Stimulated activated naive B cell treated with anti-CD40 and anti-IgM and Interleukin-4, amounts not matched to agents 10 μg/mL and 1 μg/mL and 100 μg/mL, for 72 hours (primary cell): ENCODE data around the gene MAD1L1.
"Not testable (repeated sequence)": the region's sequence is repeated elsewhere in the genome, so short reads cannot be mapped to it uniquely, and the experiment has no call there.

Source experiments
- ATAC-seq, 2 donors: fragments of 150-1000 bp; cut with Tn5 transposase; replicated peaks; 2 replicates each; pipeline ENCODE4 v1.10.0; 2021; ENCODE audit warnings: moderate library complexity in 1 of 2
- DNase-seq: peaks from one replicate; pipeline ENCODE4 v3.0.0; 2021
- H3K27ac Mint-ChIP-seq: one replicate; pipeline ENCODE4 v1.8.0; 2022; ENCODE audit warnings: mild to moderate bottlenecking, mixed read lengths
- H3K27me3 Mint-ChIP-seq, 2 donors: one replicate each; pipeline ENCODE4 v1.8.0; 2022; ENCODE audit warnings: mixed read lengths in 2 of 2
- H3K36me3 Mint-ChIP-seq, 2 donors: one replicate each; pipeline ENCODE4 v1.8.0; 2022; ENCODE audit warnings: mixed read lengths in 2 of 2, mild to moderate bottlenecking in 1 of 2
- H3K4me1 Mint-ChIP-seq, 2 donors: one replicate each; pipeline ENCODE4 v1.8.0; 2022; ENCODE audit warnings: mixed read lengths in 2 of 2, mild to moderate bottlenecking in 1 of 2
- H3K4me3 Mint-ChIP-seq, 2 donors: one replicate each; pipeline ENCODE4 v1.8.0; 2022; ENCODE audit warnings: mild to moderate bottlenecking in 2 of 2, mixed read lengths in 2 of 2, moderate library complexity in 1 of 2
- H3K9me3 Mint-ChIP-seq, 2 donors: one replicate each; pipeline ENCODE4 v1.8.0; 2022; ENCODE audit warnings: mixed read lengths in 2 of 2, mild to moderate bottlenecking in 1 of 2

MAD1L1 gene

DNA sequence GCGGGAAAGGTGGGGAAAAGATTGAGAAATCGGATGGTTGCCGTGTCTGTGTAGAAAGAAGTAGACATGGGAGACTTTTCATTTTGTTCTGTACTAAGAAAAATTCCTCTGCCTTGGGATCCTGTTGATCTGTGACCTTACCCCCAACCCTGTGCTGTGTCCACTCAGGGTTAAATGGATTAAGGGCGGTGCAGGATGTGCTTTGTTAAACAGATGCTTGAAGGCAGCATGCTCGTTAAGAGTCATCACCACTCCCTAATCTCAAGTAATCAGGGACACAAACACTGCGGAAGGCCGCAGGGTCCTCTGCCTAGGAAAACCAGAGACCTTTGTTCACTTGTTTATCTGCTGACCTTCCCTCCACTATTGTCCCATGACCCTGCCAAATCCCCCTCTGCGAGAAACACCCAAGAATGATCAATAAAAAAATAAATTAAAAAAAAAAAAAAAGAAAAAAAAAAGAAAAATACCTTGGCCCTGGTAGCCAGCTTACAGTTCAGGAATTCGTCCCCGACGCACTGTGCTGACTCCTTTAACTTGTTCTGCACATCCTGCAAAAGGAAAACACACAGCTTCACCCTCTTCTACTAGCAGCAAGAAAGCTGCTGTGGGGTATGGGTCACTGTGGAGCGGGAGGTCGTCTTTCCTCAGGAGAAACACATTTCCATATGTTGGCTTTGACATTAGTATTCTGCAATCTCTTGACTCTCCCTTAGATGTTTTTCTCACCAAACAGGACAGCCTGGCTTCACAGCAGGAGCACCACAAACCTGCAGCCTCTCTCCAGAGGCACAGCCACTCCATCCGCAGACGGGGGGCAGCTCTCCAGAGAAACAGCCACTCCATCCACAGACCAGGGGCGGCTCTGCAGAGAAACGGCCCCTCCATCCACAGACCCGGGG is 36.6 kb upstream of the MAD1L1 start:
- ATAC-seq, H3K27me3 Mint-ChIP-seq, H3K9me3 Mint-ChIP-seq, DNase-seq, H3K4me3 Mint-ChIP-seq: not testable (repeated sequence)
- H3K4me1 Mint-ChIP-seq: peaks cover 9 to 25% of the 10 kb centered on the region in 2 donors
- peaks cover 39 to 59% of the 10 kb centered on the region in 2 donors for H3K36me3 Mint-ChIP-seq
- H3K27ac Mint-ChIP-seq: peak overlapping the region; percentile 62

GRCh38 chr7:2266911-2267310 is 34.2 kb upstream of the MAD1L1 start:
- DNase-seq: no peak
- peaks cover 45 to 67% of the 10 kb centered on the region in 2 donors for H3K36me3 Mint-ChIP-seq
- H3K4me1 Mint-ChIP-seq: peaks cover 17 to 43% of the 10 kb centered on the region in 2 donors

GRCh38 chr7:2264158-2264557 is 31.4 kb upstream of the MAD1L1 start:
- ATAC-seq (no peak), DNase-seq (no peak)
- no peaks in the 10 kb centered on the region for H3K27me3 Mint-ChIP-seq
- peaks cover 56 to 71% of the 10 kb centered on the region in 2 donors for H3K36me3 Mint-ChIP-seq
- peaks cover 3 to 4% of the 10 kb centered on the region in 2 donors for H3K9me3 Mint-ChIP-seq
- peak overlapping the region; percentile 95 for H3K27ac Mint-ChIP-seq
- peak overlapping the region; percentile 53 to 59 for H3K4me3 Mint-ChIP-seq
- H3K4me1 Mint-ChIP-seq: peaks cover 29 to 62% of the 10 kb centered on the region in 2 donors

More at GRCh38 chr7:2266911-2267310, 34.2 kb upstream of the MAD1L1 start:
- H3K9me3 Mint-ChIP-seq: peaks cover 3 to 4% of the 10 kb centered on the region in 2 donors
- H3K27ac Mint-ChIP-seq: peak overlapping the region; percentile 65
- ATAC-seq: no peak
- no peaks in the 10 kb centered on the region for H3K27me3 Mint-ChIP-seq
- H3K4me3 Mint-ChIP-seq: no peak overlapping the region

DNA sequence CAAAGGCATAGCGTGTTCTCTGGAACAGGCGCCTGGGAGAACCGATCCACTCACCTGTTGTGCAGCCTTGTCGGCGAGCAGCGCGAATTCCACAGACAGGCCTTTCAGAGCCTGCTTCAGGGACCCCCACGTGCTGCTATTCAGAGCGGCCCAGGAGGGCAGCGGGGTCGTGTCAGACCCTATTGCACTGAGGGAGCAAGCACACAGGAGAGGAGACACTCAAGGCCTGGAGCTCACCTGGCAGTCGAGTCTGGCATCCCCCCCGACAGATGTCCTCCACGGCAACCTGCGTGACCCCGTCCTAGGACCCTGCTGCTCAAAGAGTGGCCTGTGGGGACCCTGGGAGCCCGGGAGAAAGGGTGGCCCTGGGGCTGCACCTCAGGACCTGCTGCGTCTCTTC is 30.4 kb upstream of the MAD1L1 start:
- Mint-ChIP-seq H3K36me3 (peaks cover 64 to 81% of the 10 kb centered on the region in 2 donors), H3K4me1 (peaks cover 33 to 71% of the 10 kb centered on the region in 2 donors)

GRCh38 chr7:2261611-2262010 is 28.9 kb upstream of the MAD1L1 start:
- DNase-seq (peak; percentile 87), ATAC-seq (peak; percentile 93)
- peaks cover 36 to 80% of the 10 kb centered on the region in 2 donors for H3K4me1 Mint-ChIP-seq
- H3K27ac Mint-ChIP-seq: peak overlapping the region; percentile 95
- H3K36me3 Mint-ChIP-seq: peaks cover 72 to 87% of the 10 kb centered on the region in 2 donors
- peak overlapping the region; percentile 77 to 80 for H3K4me3 Mint-ChIP-seq
- H3K27me3 Mint-ChIP-seq: no peaks in the 10 kb centered on the region
- H3K9me3 Mint-ChIP-seq: peaks cover 3 to 4% of the 10 kb centered on the region in 2 donors

More for the DNA sequence above, 30.4 kb upstream of the MAD1L1 start:
- Mint-ChIP-seq H3K27ac (peak overlapping the region; percentile 95), H3K9me3 (peaks cover 3 to 4% of the 10 kb centered on the region in 2 donors), H3K27me3 (no peaks in the 10 kb centered on the region), H3K4me3 (peak overlapping the region in 1 of 2 donors; percentile 14)
- DNase-seq: no peak
- no peak for ATAC-seq

DNA sequence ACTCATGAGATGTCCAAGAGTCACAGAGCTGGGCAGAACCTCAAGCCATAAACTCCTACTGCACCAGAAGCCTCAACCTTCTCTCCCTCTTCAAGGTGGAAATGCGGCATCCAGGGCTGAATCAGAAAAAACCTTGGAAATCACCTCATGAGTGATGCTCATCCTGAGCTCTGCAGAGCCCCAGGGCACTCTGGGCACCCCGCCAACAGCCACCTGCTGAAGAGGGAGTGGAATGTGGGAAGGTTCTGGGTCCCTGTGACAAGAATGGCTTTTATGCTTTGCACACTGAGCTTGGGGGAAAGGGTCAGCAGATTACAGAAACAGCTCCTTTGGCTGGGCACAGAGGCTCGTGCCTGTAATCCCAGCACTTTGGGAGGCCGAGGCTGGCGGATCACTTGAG is 28.1 kb upstream of the MAD1L1 start:
- H3K9me3 Mint-ChIP-seq: peaks cover 3 to 4% of the 10 kb centered on the region in 2 donors
- ATAC-seq: no peak

DNA sequence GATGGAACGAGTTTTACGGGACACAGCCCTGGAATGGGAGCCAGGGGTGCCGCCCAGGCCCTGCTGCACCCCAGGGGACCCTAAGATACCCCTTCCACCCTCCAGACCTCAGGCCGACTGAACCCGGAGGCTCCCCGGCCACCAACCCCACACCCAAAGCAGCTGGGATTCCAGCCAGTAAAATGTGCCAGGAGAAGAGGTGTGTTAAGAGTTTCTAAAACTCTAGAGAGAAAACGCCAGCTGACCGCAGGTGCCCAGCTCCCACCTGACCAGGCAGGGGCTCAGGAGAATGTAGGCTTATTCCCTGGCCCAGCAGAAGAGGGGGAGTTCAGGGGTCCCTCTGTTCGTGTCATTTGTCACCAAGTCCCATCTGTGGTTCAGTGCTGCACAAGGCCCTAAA is 26.7 kb upstream of the MAD1L1 start:
- peak overlapping the region; percentile 86 for H3K27ac Mint-ChIP-seq
- peaks cover 77 to 90% of the 10 kb centered on the region in 2 donors for H3K36me3 Mint-ChIP-seq
- ATAC-seq (no peak), DNase-seq (no peak)
- H3K9me3 Mint-ChIP-seq: peaks cover 3 to 4% of the 10 kb centered on the region in 2 donors
- H3K4me1 Mint-ChIP-seq: peaks cover 52 to 88% of the 10 kb centered on the region in 2 donors
- peak overlapping the region; percentile 11 to 47 for H3K4me3 Mint-ChIP-seq
- H3K27me3 Mint-ChIP-seq: no peaks in the 10 kb centered on the region

More for the DNA sequence above, 28.1 kb upstream of the MAD1L1 start:
- DNase-seq: no peak
- H3K36me3 Mint-ChIP-seq: peaks cover 77 to 90% of the 10 kb centered on the region in 2 donors
- H3K27me3 Mint-ChIP-seq: no peaks in the 10 kb centered on the region
- peak overlapping the region; percentile 95 for H3K27ac Mint-ChIP-seq
- peaks cover 41 to 88% of the 10 kb centered on the region in 2 donors for H3K4me1 Mint-ChIP-seq
- peak overlapping the region in 1 of 2 donors; percentile 63 for H3K4me3 Mint-ChIP-seq

GRCh38 chr7:2258661-2259365 is 26.1 kb upstream of the MAD1L1 start:
- Mint-ChIP-seq H3K27me3 (no peaks in the 10 kb centered on the region), H3K4me1 (peaks cover 50 to 88% of the 10 kb centered on the region in 2 donors), H3K36me3 (peaks cover 75 to 90% of the 10 kb centered on the region in 2 donors), H3K4me3 (peak overlapping the region; percentile 11 to 47), H3K9me3 (no peaks in the 10 kb centered on the region), H3K27ac (peak overlapping the region; percentile 86)
- DNase-seq (no peak), ATAC-seq (peak; percentile 13 to 33)

GRCh38 chr7:2257651-2258050 is 24.9 kb upstream of the MAD1L1 start:
- ATAC-seq (no peak), DNase-seq (no peak)
- Mint-ChIP-seq H3K9me3 (no peaks in the 10 kb centered on the region), H3K27me3 (no peaks in the 10 kb centered on the region), H3K36me3 (peaks cover 76 to 90% of the 10 kb centered on the region in 2 donors), H3K4me1 (peaks cover 55 to 89% of the 10 kb centered on the region in 2 donors), H3K4me3 (peak overlapping the region in 1 of 2 donors; percentile 15), H3K27ac (peak overlapping the region; percentile 86)

- no peaks in the 10 kb centered on the region for H3K9me3 Mint-ChIP-seq
- peak overlapping the region; percentile 86 for H3K27ac Mint-ChIP-seq
- H3K36me3 Mint-ChIP-seq: peaks cover 74 to 90% of the 10 kb centered on the region in 2 donors
- peaks cover 54 to 89% of the 10 kb centered on the region in 2 donors for H3K4me1 Mint-ChIP-seq
- no peaks in the 10 kb centered on the region for H3K27me3 Mint-ChIP-seq
- ATAC-seq: no peak
- H3K4me3 Mint-ChIP-seq: no peak overlapping the region
- DNase-seq: no peak
Measured at GRCh38 chr7:2257046-2257551, 24.4 kb upstream of the MAD1L1 start.

DNA sequence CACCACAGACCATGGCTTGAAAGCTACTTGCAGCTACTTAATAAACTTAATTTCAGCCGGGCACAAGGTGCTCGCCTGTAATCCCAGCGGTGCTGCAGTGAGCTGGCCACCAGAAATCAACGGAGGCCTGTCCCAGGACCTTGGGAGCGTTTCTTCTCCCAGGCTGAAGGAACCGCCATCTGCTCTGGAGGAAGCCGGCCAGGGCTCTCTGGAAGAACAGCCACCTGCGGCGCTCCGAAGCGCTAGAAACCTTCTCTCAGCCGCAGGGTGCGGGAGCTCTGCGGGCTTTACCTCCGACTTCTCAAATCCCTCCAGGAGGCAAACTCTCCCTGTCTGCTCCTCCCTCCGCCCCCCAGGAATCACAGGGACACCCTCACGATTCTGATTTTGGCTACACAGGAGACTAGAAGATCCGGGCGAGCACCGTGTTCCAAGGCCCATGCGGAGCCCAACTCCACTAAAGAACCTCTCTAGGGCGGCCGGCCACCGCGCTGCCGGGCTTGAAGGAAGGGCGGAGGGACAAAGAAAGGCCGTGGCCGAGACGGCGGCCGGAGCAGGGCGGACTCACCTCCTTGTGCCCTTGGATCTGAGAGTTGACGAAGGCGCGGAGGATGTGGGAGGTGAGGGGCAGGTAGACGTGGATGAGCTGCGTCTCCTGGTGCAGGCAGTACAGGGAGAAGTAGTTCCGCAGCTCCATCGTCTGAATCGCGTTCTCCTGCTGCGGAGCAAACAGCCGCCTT is 23.7 kb upstream of the MAD1L1 start:
- H3K36me3 Mint-ChIP-seq: peaks cover 70 to 90% of the 10 kb centered on the region in 2 donors
- no peaks in the 10 kb centered on the region for H3K27me3 Mint-ChIP-seq
- H3K9me3 Mint-ChIP-seq: no peaks in the 10 kb centered on the region
- H3K4me1 Mint-ChIP-seq: peaks cover 51 to 87% of the 10 kb centered on the region in 2 donors
- peak overlapping the region; percentile 89 for H3K27ac Mint-ChIP-seq
- peak overlapping the region in 1 of 2 donors; percentile 33 for H3K4me3 Mint-ChIP-seq
- DNase-seq (no peak), ATAC-seq (no peak)

- H3K27me3 Mint-ChIP-seq: no peaks in the 10 kb centered on the region
- peak overlapping the region; percentile 33 to 39 for H3K4me3 Mint-ChIP-seq
- H3K27ac Mint-ChIP-seq: peak overlapping the region; percentile 96
- peaks cover 71 to 91% of the 10 kb centered on the region in 2 donors for H3K36me3 Mint-ChIP-seq
- no peak for ATAC-seq
- H3K4me1 Mint-ChIP-seq: peaks cover 47 to 89% of the 10 kb centered on the region in 2 donors
- H3K9me3 Mint-ChIP-seq: no peaks in the 10 kb centered on the region
- DNase-seq: no peak
Measured at GRCh38 chr7:2255145-2256139, 22.7 kb upstream of the MAD1L1 start.
